Ovary (tissue), 9 donors: ENCODE results near the gene SCARF2. TPM values are rescaled to one million over a fixed set of nuclear protein-coding genes. Genes with fewer than 3 reads are reported as not detected.
"Not testable (repeated sequence)": the region's sequence is repeated elsewhere in the genome, so short reads cannot be mapped to it uniquely, and the experiment has no call there.

Experiments
- DNase-seq, 5 donors: peaks; one replicate each; pipeline ENCODE4 v3.0.0-alpha.2; 2019 to 2020
- H3K27ac ChIP-seq, 2 donors: fragments of 200-600 bp; one replicate each; pipeline versions ENCODE4 v1.5.1 to v1.8.0; 2019 to 2022
- H3K27me3 ChIP-seq: fragments of 200-600 bp; one replicate; pipeline ENCODE4 v1.8.0; 2022
- H3K36me3 ChIP-seq: fragments of 200-600 bp; sonication (generic); one replicate; pipeline ENCODE4 v1.5.1; 2019
- H3K4me1 ChIP-seq: one replicate; pipeline ENCODE4 v1.8.1; 2013; ENCODE audit warnings: mild to moderate bottlenecking, moderate library complexity; ENCODE audit not compliant: insufficient read depth
- H3K4me3 ChIP-seq: fragments of 200-600 bp; sonication (generic); one replicate; pipeline ENCODE4 v1.5.1; 2017
- H3K9me3 ChIP-seq, 2 donors: fragments of 200-600 bp in 1 of 2; sonication (generic) in 1 of 2; one replicate each; pipeline versions ENCODE4 v1.5.1 to v1.8.1; 2013 to 2019; ENCODE audit warnings: mild to moderate bottlenecking in 1 of 2, moderate library complexity in 1 of 2
- CTCF ChIP-seq, 3 donors: fragments of 450-650 bp in 2 of 3; fragments of 200-600 bp in 1 of 3; IDR thresholded peaks; one replicate each; pipeline versions ENCODE4 v1.5.1 to v1.8.0; 2016 to 2022; ENCODE audit warnings: antibody characterized with exemption in 3 of 3, mild to moderate bottlenecking in 1 of 3
- EP300 ChIP-seq: sonication (generic); formaldehyde crosslinking; IDR thresholded peaks from one replicate; pipeline ENCODE4 v1.6.1; 2017; ENCODE audit warnings: antibody characterized with exemption
- POLR2A ChIP-seq: fragments of 450-650 bp; IDR thresholded peaks from one replicate; pipeline ENCODE4 v1.6.1; 2017; ENCODE audit warnings: antibody characterized with exemption, mild to moderate bottlenecking, moderate library complexity
- WGBS, 3 donors: extraction: QIAGEN DNeasy Blood & Tissue Kit in 1 of 3; methylation state at CpG; one replicate each; pipeline versions ENCODE4 v1.1.5 to v1.1.7; 2013 to 2017; 5-methylcytosine and 5-hydroxymethylcytosine counted together
- intact Hi-C, 4 donors: fragments of 100-400 bp; cut with DNase I; formaldehyde crosslinking; loops; one replicate each; pipeline versions ENCODE4 v1.11.0 to v1.15.1; 2022 to 2023
- polyA plus RNA-seq, 2 donors: library from polyadenylated mRNA; stranded (reverse); fragments of 200-250 nt in 1 of 2; fragments of 350-450 nt in 1 of 2; fragmentation: Illumina TruSeq in 1 of 2; extraction: RNeasy Lipid Tissue Mini Kit (QIAGEN cat#74804) in 1 of 2; gene quantifications; one replicate each; pipeline ENCODE4 v1.2.3, GENCODE V29; 2013 to 2014
- total RNA-seq, 7 donors: library from RNA; depleted of rRNA in 2 of 7; stranded (reverse); fragments of >200 nt in 2 of 7; fragmentation: NEBNext Ultra II Directional in 3 of 7; extraction: Animal tissue kit (Norgen Biotek cat#: 25700) in 3 of 7; gene quantifications; one replicate each; pipeline versions ENCODE4 v1.1.0 to v1.2.4, GENCODE V29; 2016 to 2023
- donor health status: DM: no; HTN: no; CAD: no; lungs with moderate emphysema.
- donor health status: DM: no; HTN: no; CAD: no.
- donor health status: Bipolar disorder and iron deficiency.
- donor health status: DM: yes; HTN: yes; CAD: no.
- donor health status: DM: no; HTN: no; CAD: no.
- donor health status: DM: yes; HTN: yes; CAD: no.

The SCARF2 gene
- total and polyA plus RNA-seq, 9 donors = 2.1 to 44.6 (median 19.9) TPM

- WGBS, 3 donors = 61 to 92% (median 68%) methylated on average over 2 of the region's 2 CpGs
- no peak overlapping the region for H3K27ac ChIP-seq
- H3K9me3 ChIP-seq = no peaks in the 10 kb centered on the region
- H3K4me3 ChIP-seq = no peak overlapping the region
- intact Hi-C loops = no loop called here
- no peaks in the 10 kb centered on the region for H3K36me3 ChIP-seq
- no peak for DNase-seq
- H3K27me3 ChIP-seq = no peaks in the 10 kb centered on the region
- no peaks in the 10 kb centered on the region for H3K4me1 ChIP-seq
- TF ChIP-seq CTCF (IDR thresholded peaks at IDR 0.05) = no peak
- TF ChIP-seq EP300 = no peak
- TF ChIP-seq POLR2A = no peak
Measured at GRCh38 chr22:20384171-20384570, 53.5 kb downstream of the SCARF2 start.

GRCh38 chr22:20383538-20383937, 54.1 kb downstream of the SCARF2 start:
- Histone ChIP-seq H3K27ac (no peak overlapping the region), H3K4me3 (no peak overlapping the region), H3K4me1 (no peaks in the 10 kb centered on the region), H3K9me3 (no peaks in the 10 kb centered on the region), H3K36me3 (no peaks in the 10 kb centered on the region), H3K27me3 (no peaks in the 10 kb centered on the region)
- no peak for TF ChIP-seq CTCF (IDR thresholded peaks at IDR 0.05)
- intact Hi-C loops = no loop called here
- 67 to 76% (median 71%) methylated on average over 9 of the region's 9 CpGs for WGBS, 3 donors
- no peak for DNase-seq

GRCh38 chr22:20380486-20380885, 57.1 kb downstream of the SCARF2 start:
- H3K9me3 ChIP-seq = no peaks in the 10 kb centered on the region
- H3K27ac ChIP-seq = no peak overlapping the region
- H3K4me3 ChIP-seq = no peak overlapping the region
- 11 to 28% (median 23%) methylated on average over 1 of the region's 1 CpG for WGBS, 3 donors
- no peaks in the 10 kb centered on the region for H3K36me3 ChIP-seq
- TF ChIP-seq CTCF (IDR thresholded peaks at IDR 0.05) (no peak), EP300 (no peak), POLR2A (no peak)
- intact Hi-C loops = no loop called here
- DNase-seq = no peak
- no peaks in the 10 kb centered on the region for H3K27me3 ChIP-seq
- no peaks in the 10 kb centered on the region for H3K4me1 ChIP-seq

GRCh38 chr22:20378684-20379083, 58.9 kb downstream of the SCARF2 start:
- DNase-seq, H3K9me3 ChIP-seq, H3K36me3 ChIP-seq, H3K27ac ChIP-seq, H3K4me1 ChIP-seq, intact Hi-C loops, H3K4me3 ChIP-seq, H3K27me3 ChIP-seq: not testable (repeated sequence)
- WGBS, 3 donors = 90 to 94% (median 91%) methylated on average over 5 of the region's 5 CpGs

GRCh38 chr22:20378110-20378509, 59.5 kb downstream of the SCARF2 start:
- H3K4me1 ChIP-seq = no peaks in the 10 kb centered on the region
- no peak overlapping the region for H3K27ac ChIP-seq
- no peaks in the 10 kb centered on the region for H3K27me3 ChIP-seq
- H3K36me3 ChIP-seq = no peaks in the 10 kb centered on the region
- whole genome bisulfite sequencing, 3 donors = 84 to 92% (median 90%) methylated on average over 4 of the region's 4 CpGs
- no peak overlapping the region for H3K4me3 ChIP-seq
- H3K9me3 ChIP-seq = no peaks in the 10 kb centered on the region
- no peak for DNase-seq
- intact Hi-C loops = no loop called here
- TF ChIP-seq POLR2A (no peak), CTCF (IDR thresholded peaks at IDR 0.05) (no peak), EP300 (no peak)

- WGBS, 3 donors = 91 to 96% (median 93%) methylated on average over 11 of the region's 11 CpGs
Measured at GRCh38 chr22:20376983-20377382, 60.6 kb downstream of the SCARF2 start.

GRCh38 chr22:20376281-20376680, 61.3 kb downstream of the SCARF2 start:
- DNase-seq, H3K4me1 ChIP-seq, intact Hi-C loops, H3K27ac ChIP-seq, H3K27me3 ChIP-seq, H3K36me3 ChIP-seq, H3K9me3 ChIP-seq, H3K4me3 ChIP-seq: not testable (repeated sequence)
- WGBS, 3 donors = 93 to 94% (median 94%) methylated on average over 8 of the region's 8 CpGs

More at GRCh38 chr22:20376983-20377382, 60.6 kb downstream of the SCARF2 start:
- H3K4me3 ChIP-seq, DNase-seq, H3K36me3 ChIP-seq, H3K4me1 ChIP-seq, H3K9me3 ChIP-seq, H3K27ac ChIP-seq, intact Hi-C loops, H3K27me3 ChIP-seq: not testable (repeated sequence)
